Stimulated activated naive CD4-positive, alpha-beta T cell (primary cell): ENCODE results near the gene CBLIF.
"Not testable (repeated sequence)": the region's sequence is repeated elsewhere in the genome, so short reads cannot be mapped to it uniquely, and the experiment has no call there.

ENCODE experiments used
- DNase-seq, 6 experiments: peaks; one replicate each; lab custom pipeline; 2025; lab: John Stamatoyannopoulos, UW

The CBLIF gene

GRCh38 chr11:59845399-59845798 lies at the start of gene CBLIF:
Gene CBLIF (minus strand): TSS chr11:59845499. CDS start chr11:59845453, 46 bp downstream.
- DNase-seq: no peak

DNA sequence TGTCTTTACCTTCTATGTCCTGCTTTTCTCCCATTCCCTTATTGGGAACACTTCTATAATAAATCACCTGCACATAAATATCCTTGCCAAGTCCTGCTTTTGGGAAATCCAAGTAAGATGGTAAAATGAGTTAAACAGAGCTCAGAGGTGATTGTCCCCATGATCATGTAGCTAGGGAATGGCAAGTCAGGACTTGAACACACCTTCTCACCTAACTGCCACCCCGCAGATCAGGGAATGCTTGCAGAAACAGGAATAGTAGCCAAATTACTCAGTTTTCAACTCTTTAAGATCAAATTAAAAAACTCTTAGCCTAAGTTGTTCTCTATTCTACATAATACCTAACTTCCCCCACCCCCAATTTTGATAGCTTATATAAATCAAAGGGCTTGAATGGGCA lies 49.3 kb upstream of the CBLIF start:
- DNase-seq: no peak

- DNase-seq: no peak
These were observed 46.5 kb upstream of the CBLIF start for GRCh38 chr11:59891781-59892181.

DNA sequence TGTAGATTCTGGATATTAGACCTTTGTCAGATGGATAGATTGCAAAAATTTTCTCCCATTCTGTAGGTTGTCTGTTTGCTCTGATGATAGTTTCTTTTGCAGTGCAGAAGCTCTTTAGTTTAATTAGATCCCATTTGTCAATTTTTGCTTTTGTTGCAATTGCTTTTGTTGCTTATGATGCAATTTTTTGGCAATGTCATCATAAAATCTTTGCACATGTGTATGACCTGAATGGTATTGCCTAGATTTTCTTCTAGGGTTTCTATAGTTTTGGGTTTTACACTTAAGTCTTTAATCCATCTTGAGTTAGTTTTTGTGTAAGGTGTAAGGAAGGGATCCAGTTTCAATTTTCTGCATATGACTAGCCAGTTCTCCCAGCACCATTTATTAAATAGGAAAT lies 41.9 kb upstream of the CBLIF start:
- not testable (repeated sequence) for DNase-seq

DNA sequence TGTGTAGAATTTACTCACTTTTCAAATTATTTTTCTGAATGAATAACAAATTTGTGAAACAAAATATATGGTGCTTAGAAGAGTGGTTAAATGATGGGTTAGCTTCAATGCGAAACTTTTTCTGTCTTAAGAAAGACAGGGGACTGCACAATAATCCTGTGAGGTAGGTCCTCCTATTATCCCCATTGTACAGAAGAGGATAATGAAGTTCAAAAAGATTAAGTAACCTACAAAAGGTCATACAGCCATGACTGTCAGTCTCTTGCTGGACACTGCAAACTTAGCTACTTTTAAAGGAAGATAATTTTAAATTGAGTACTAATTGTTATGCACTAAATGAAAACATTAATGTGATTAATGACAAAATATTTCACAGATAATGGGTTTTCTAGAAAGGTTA lies 38.3 kb upstream of the CBLIF start:
- DNase-seq: no peak

DNA sequence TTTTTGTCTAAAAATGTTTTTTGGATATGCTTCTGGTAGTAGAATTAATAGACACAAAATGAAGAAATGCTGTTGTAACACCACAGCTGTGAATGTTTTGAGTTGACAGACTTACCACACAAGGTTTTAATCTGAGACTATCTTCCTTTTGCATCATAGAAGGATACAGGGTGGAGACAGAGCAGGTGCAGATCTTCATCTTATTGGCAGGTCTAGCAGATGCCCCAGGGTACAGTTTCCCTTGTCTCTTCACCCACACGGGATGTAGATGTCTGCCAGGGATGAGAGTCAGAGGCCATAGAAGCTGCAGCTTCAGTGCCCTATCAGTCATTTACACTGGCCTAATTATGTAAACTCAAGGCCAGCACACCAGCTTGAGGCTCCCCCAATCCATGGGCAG lies 34.3 kb upstream of the CBLIF start:
- DNase-seq: no peak

DNA sequence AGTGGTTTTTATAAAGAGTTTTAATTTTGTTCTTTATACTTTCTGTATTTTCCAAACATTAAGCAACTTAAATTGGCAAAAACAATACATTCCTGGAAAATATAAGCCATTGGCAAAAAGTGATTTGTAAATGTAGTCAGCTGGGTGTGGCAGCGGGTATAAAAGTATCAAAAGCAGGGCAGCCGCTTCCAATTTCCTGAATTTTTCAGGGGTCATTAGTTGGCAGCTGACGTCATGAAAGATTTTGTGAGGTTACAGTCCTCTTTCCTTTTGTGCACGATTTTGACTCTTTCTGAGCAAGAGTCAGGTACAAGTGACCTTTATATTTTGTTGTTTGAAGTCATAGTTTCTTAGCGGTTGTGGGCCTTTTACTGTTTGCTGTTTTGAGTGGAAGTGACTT lies 33.3 kb upstream of the CBLIF start, which contains the start of gene OOSP3:
TSS of gene OOSP3 (plus strand) at position 208 of the 400 bp plus-strand sequence. CDS start at position 235, 27 bp downstream.
- DNase-seq: no peak

- no peak for DNase-seq
These were observed 32.5 kb upstream of the CBLIF start for GRCh38 chr11:59877784-59878183.

GRCh38 chr11:59877325-59877724 lies 32.0 kb upstream of the CBLIF start:
- no peak for DNase-seq

DNA sequence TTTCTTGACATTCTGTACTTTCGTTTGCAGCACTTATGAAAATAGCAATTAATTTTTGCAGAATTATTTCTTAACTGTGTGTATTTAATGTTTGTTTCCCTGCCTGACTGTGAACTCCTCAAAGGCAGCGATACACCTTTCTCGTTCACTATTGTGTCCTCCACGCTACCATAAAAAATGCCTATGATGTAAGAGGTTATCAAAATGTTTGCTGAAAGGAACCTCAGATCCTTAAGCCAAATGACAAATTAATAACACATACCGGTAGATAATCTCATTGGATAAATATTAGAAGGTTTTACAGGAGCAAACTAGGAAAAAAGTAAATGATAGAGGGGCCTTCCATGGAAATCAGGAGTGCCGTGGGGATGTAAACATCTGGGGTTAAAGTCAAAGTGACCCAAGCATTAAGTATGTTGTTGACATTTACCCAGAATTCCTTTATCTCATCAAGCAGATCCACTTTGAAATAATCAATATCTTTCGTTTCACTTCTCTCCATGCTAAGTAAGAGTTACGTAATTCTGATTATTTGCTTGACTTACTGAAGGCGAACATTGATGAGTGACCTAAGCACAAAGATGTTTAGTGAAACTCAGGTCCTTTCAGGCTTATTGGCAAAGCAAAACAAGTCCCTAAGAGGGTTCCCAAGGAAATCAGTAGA lies 30.7 kb upstream of the CBLIF start:
- no peak for DNase-seq

DNA sequence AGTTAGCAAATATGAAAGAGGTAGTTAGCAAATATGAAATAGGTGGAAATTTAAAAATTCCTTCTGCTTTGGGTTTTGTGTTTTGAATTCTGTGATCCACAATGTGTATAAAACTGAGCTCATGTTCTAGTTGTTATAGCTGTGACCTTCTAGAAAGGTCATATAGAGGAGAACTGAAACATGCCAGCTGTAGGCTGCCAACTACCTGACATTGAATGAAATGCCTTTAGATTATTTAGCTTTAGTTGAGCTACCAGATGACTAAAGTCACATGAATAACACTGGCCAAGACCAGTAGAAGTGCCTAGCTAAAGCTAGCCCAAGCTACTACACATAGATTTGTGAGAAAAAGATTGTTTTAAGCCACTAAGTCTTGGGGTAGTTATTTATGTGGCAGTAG lies 26.8 kb upstream of the CBLIF start:
- no peak for DNase-seq

GRCh38 chr11:59867946-59868345 lies 22.6 kb upstream of the CBLIF start:
- DNase-seq: no peak

DNA sequence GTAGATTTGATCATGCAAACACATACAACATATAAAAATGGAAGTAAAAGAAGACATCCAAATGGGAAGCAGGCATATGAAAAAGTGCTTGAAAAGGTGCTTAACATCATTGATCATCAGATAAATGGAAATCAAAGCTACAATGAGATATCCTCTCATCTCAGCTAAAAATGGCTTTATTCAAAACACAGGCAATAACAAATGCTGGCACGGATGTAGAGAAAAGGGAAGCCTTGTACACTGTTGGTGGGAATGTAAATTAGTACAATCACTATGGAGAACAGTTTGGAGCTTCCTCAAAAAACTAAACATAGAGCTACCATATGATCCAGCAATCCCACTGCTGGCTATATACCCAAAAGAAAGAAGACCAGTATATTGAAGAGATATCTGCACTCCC lies 21.5 kb upstream of the CBLIF start:
- DNase-seq: no peak

- DNase-seq: no peak
These were observed 21.1 kb upstream of the CBLIF start, which contains the start of gene TCN1 for GRCh38 chr11:59866397-59866796. Gene TCN1 (minus strand): TSS chr11:59866487. CDS start chr11:59866470, 17 bp downstream.

DNA sequence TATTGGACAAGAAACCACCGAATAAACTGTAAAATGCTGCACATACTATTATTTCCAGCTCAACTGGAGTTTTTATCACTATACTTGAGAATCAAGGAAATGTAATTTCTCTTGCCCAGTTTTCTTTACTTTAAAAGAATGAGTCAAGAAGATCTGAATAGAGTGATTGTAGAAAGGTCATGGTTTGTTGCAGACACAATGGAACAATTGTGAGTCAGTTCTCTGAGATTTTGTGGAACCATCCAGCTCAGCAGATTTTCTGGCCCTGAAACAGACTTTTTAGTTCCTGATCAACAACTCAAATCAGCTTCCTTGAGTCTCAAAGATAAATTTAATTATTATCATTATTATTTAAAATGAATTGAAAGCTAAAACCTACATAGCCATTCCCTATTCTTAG lies 19.7 kb upstream of the CBLIF start:
- no peak for DNase-seq

DNA sequence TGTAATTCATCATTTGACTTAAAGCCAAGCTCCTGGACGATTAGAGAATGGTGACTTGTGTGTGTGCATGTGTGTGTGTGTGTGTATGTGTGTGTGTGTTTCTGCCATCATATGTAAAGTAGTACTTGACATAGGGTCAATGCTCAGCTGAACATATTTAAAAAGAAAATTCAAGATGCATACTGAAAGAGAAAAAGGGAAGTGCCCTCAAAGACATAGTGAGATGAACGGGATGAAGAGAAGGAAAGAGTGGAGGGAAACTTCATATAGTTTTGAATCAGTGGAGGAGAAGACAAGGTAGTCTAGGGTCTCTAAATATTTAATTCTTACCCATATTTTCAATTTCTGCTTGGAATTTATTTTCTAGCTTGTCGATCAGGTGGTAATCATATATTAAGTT lies 17.0 kb upstream of the CBLIF start:
- DNase-seq: no peak

GRCh38 chr11:59859673-59860072 lies 14.4 kb upstream of the CBLIF start:
- DNase-seq: no peak

GRCh38 chr11:59857439-59858434 lies 12.4 kb upstream of the CBLIF start:
- DNase-seq: no peak

DNA sequence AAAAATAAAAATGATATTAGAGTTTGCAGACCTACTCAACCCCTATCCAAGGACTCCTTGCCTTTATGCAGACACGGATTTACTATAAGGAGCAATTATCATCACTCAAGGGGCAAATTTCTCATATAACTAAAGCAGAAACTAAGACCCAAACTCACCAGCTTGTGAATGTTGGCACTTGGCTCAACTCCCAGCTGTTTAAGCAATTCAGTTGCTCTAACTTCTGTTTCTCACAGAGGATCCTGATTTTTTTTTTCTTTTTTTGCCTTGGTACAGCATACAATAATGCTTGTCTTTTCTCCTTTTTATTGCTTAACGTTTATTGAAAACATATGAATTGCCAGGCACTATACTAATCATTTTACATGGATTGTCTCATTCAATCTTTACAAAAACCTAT lies 9.6 kb upstream of the CBLIF start:
- DNase-seq: no peak

- DNase-seq: not testable (repeated sequence)
These were observed 6.1 kb upstream of the CBLIF start for GRCh38 chr11:59851416-59851815.

GRCh38 chr11:59849551-59849950 lies 4.3 kb upstream of the CBLIF start:
- DNase-seq: not testable (repeated sequence)

DNA sequence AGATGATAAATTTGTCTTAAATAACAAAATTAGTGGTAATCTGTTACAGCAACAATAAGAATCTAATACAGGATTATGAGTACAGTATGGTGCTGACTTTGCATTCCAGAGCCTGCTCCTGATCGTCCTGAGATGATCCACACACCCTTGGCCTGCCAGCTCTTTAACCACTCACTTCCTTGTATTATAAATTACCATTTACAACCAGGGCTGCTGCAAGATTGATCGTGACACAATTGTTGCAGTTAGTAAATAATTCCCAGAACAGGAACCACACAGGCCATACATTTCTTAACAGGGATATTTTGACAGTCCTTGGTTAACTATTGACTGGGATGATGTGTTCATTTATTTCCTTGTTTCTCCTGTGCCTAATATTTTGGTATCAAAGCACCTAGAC lies 3.8 kb upstream of the CBLIF start:
- no peak for DNase-seq

DNA sequence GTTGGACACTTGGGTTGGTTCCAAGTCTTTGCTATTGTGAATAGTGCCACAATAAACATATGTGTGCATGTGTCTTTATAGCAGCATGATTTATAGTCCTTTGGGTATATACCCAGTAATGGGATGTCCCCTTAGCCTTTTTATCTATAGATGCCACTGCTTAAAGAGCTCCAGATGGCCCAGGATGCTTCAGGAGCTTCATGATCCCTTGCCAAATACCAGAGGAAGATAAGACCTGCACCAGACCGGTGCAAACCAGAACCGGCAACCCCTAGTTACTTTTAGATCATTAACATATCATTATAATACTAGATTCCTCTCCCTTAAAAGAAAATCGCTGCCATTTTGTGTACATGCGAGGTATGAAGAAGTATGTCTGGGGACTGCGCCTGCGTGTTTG lies 3.1 kb upstream of the CBLIF start:
- DNase-seq: not testable (repeated sequence)
